GM21619 (cell line): ENCODE results near the gene ESF1.
"Not testable (repeated sequence)": the region's sequence is repeated elsewhere in the genome, so short reads cannot be mapped to it uniquely, and the experiment has no call there.

ENCODE experiments used
- ATAC-seq: cut with Tn5 transposase; IDR thresholded peaks from one replicate; pipeline ENCODE4 v1.9.1; 2021; ENCODE audit not compliant: unreplicated experiment

The ESF1 gene

GRCh38 chr20:13788167-13788834, 3.6 kb upstream of the ESF1 start:
- ATAC-seq, result peak; percentile 34

- no peak for ATAC-seq
Observed at GRCh38 chr20:13786143-13786828, 1.6 kb upstream of the ESF1 start.

GRCh38 chr20:13784271-13784892, 337 bp downstream of the ESF1 start:
- peak; percentile 1 for ATAC-seq

GRCh38 chr20:13783528-13783927, 1.2 kb downstream of the ESF1 start:
- ATAC-seq, result no peak

- no peak for ATAC-seq
Observed at GRCh38 chr20:13778827-13779226, 5.9 kb downstream of the ESF1 start.

GRCh38 chr20:13777171-13777601, 7.5 kb downstream of the ESF1 start:
- ATAC-seq, result peak; percentile 73

GRCh38 chr20:13775867-13776266, 8.9 kb downstream of the ESF1 start:
- ATAC-seq, result no peak

GRCh38 chr20:13772529-13772928, 12.2 kb downstream of the ESF1 start:
- ATAC-seq, result no peak

- no peak for ATAC-seq
Observed at GRCh38 chr20:13771853-13772453, 12.8 kb downstream of the ESF1 start.

GRCh38 chr20:13770141-13770540, 14.6 kb downstream of the ESF1 start:
- no peak for ATAC-seq

- ATAC-seq, result no peak
Observed at GRCh38 chr20:13765868-13766416, 18.8 kb downstream of the ESF1 start.

GRCh38 chr20:13765299-13765698, 19.4 kb downstream of the ESF1 start:
- no peak for ATAC-seq

- ATAC-seq, result not testable (repeated sequence)
Observed at GRCh38 chr20:13760451-13760946, 24.2 kb downstream of the ESF1 start.

GRCh38 chr20:13758884-13759283, 25.8 kb downstream of the ESF1 start:
- ATAC-seq, result no peak

GRCh38 chr20:13756551-13756950, 28.2 kb downstream of the ESF1 start:
- no peak for ATAC-seq

- ATAC-seq, result no peak
Observed at GRCh38 chr20:13755809-13756208, 28.9 kb downstream of the ESF1 start.

GRCh38 chr20:13753436-13754036, 31.2 kb downstream of the ESF1 start:
- ATAC-seq, result no peak

GRCh38 chr20:13749811-13750210, 34.9 kb downstream of the ESF1 start:
- no peak for ATAC-seq

GRCh38 chr20:13745784-13746183, 38.9 kb downstream of the ESF1 start:
- no peak for ATAC-seq

GRCh38 chr20:13744352-13744751, 40.4 kb downstream of the ESF1 start:
- no peak for ATAC-seq

- no peak for ATAC-seq
Observed at GRCh38 chr20:13741879-13742278, 42.8 kb downstream of the ESF1 start.
